Measurements from ENCODE around the gene CNPY3.

Gene CNPY3

DNA sequence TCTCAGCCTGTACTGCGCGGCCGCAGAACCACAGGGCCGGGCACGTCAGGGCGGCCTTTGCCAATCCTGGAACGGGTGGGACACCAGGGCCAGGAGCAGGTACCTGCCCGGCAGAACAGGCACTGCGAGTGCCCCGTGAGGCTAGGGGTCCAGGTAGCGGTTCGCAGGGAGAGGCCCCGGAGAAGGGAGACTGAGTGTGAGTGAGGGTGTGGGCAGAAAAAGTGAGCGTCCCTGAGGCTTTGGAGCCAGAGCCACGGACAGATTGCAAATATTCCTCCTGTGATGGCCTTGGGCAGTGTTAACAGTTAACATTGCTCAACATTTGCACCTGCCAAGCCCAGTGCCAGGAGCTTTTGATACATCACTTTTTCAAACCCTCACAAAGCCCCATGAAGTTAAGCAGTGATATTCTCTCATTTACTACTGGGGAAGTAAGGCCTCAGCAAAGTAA is 31.8 kb downstream of the CNPY3 start:
- DNase-seq = no peak

DNA sequence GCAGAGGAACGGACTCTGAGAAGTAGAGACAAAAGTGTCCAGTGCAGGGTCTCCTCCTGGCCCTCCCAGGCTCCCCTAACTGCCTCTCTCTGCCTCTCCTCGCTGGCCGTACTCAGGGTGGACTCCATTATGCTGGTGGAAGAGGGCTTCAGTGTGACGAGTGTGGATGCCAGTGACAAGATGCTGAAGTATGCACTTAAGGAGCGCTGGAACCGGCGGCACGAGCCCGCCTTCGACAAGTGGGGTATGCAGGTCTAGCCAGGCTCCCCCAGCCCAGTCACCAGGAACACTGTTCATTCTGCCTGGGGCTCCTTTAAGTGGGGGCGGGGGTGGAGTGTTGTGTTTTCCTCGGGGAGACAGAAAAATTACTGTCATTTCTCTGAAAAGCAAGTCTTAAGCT is 32.8 kb downstream of the CNPY3 start:
- DNase-seq = no peak

DNA sequence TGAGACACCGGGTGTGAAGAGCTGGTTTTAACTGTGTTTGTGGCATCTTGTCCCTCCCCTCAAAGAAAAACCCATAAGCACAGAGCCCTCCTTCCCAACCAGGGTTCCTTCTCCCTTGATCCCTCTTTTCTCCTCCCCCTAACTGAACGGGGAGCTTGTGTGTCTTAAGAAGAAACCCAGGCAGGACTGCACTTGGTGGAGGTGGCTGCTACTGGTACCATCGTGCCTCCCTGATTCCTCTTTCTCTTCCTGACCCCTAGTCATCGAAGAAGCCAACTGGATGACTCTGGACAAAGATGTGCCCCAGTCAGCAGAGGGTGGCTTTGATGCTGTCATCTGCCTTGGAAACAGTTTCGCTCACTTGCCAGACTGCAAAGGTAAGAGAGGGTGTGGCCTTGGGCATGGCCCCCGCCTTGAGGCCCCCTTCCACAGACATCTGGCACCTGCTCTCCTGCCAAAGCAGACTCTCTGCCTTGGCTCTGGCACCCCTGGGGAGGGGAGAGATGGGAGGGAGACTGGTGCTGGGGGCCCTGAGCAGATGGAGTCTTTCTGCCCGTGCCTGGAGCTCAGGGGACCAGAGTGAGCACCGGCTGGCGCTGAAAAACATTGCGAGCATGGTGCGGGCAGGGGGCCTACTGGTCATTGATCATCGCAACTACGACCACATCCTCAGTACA is 33.4 kb downstream of the CNPY3 start:
- DNase-seq = no peak

DNA sequence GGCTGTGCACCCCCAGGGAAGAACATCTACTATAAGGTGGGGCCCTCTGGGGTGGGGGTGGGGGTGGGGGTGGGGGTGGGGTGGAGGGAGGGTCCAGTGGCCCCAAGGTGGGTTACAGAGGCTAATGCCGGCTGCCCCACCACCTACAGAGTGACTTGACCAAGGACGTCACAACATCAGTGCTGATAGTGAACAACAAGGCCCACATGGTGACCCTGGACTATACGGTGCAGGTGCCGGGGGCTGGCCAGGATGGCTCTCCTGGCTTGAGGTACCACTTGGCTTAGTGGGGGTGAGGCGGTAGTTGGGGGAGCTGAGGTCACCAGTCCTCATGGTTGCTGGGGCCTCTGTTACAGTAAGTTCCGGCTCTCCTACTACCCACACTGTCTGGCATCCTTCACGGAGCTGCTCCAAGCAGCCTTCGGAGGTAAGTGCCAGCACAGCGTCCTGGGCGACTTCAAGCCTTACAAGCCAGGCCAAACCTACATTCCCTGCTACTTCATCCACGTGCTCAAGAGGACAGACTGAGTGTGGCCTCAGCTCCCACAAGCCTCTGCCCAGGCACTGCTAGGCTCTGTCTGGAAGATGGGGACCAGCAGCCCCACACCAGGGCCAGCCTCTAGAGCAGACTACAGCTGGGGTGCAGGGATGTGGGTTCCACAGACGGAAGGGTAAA is 34.0 kb downstream of the CNPY3 start:
- DNase-seq = no peak

DNA sequence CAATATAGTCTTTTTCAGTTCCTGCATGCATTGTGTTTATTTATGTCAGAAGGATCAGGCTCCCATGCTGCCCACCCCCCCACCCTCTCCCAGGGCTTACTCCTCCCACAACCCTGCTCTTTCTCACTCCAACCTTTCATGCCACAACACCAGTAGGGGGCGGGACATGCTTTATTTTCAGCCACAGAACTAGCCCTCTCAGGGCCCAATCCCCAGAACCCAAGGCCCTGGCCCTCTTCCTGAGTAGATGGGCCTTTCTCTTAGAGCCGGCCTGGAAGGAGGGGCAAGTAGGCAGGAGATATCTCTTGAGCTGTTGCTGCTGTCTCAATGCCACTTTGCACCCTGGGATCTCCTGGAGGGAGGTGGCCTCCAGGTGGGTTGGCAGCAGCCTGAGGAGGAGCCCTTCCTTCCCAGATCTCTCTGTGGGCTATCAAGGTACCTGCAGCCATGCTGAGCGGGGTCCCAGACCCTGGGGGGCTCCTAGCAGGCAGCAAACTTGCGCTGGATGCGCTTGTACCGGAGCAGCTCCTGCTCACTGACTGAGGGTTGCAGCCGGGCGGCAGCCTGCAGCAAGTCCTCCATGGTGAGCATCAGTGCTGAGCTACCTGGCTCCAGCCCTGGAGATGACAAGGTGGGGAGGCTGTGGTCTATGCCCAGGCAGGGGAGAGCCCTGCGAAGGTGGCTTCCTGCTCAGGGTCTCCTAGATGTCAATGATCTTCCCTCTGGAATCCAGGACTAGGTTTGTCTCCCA is 34.8 kb downstream of the CNPY3 start:
- DNase-seq = peak; percentile 67

DNA sequence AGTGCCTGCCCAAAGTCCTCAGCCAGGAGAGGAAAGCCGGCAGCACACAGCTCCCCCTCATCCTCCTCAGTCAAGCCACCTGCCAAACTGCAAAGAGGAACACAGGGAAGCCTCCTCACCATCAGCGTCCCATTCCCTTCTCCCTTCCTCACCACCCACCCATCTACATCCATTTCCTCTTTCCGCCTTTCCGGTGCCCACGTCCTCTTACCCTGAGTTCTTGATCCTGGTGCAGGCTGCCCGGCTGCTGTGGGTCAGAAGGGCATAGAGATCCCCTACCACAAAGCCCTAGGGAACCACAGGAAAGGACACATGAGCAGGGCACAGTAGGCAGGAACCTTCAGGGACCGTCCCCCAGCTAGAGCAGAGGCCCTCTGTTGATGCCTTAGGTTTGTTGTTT is 37.3 kb downstream of the CNPY3 start:
- no peak for DNase-seq

DNA sequence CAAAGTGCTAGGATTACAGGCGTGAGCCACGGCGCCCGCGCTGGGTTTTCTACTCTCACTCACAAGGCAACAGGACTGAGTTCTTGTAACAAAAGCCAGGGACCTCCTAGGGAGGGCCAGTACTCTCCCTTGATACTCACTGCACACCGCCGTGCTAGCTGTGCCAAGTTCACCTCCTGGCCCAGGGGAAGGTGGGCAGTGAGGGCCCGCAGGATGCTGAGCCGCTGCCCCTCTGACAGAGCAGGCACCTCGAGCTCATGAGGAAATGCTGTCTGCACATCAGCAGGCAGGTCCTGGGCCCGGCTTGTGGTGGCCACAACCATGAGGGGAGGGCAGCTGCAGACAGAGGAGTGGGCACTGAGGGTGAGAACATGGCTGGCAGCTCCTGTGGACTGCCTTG is 37.9 kb downstream of the CNPY3 start:
- DNase-seq = no peak

DNA sequence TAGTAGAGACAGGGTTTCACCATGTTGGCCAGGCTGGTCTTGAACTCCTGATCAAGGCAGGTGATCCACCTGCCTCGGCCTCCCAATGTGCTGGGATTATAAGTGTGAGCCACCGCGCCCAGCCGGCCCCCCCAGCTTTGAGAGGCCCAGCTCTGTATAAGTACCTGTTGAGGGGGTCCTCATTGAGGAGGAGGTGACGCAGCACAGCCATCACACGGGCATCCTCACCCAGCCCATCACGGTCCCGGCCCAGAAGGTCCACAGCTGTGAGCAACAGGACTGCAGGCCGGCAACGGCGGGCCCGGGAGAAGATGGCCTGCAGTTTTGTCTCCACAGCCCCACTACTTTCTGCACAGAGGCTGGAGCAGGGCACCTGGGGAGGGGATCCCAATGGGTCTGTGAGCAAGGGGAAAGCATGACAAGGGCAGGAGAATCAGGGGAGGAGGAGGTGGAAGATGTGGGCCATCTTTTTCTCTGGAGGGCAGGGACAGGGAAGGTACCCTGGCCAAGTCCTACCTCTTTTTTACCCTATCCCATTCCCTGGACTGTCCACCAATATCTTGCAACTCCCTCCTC is 38.9 kb downstream of the CNPY3 start:
- no peak for DNase-seq

DNA sequence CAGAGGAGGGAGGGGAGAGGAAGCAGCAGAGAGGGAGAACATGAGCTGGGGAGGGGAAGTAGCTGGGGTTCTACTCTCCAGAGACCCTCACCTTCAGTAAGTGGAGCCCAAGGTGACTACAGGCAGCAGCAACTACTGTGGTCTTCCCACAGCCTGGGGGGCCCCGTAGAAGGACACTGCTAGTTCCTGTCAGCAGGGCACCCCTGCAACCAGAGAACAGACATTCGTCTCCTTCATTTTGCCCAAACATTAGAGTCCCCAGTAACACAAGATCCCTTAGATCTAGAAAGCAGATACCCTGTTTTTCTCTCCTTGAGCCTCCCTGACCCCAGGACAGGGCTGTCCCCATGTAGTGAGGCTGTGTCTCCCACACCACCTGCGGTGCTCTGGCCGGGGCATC is 39.5 kb downstream of the CNPY3 start:
- DNase-seq = no peak

DNA sequence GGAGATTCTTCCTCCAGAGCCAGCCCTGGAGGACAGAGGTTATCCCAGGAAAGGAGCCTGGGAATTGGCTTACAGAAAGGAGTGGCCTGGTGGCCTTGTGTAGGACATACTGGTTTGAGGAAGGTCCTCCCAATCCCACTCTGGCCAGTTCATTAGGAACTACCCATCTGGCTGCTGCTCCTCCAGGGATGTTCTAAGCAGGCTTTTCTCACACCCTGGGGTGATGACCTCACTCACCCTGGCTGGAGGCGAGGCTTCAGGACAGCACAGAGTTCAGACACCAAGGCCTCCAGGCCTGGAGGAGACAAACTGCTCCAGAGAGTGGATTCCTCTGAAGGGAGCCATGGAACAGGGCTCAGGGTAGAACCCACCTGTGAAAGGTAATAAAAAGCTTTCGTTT is 40.2 kb downstream of the CNPY3 start:
- DNase-seq = no peak

DNA sequence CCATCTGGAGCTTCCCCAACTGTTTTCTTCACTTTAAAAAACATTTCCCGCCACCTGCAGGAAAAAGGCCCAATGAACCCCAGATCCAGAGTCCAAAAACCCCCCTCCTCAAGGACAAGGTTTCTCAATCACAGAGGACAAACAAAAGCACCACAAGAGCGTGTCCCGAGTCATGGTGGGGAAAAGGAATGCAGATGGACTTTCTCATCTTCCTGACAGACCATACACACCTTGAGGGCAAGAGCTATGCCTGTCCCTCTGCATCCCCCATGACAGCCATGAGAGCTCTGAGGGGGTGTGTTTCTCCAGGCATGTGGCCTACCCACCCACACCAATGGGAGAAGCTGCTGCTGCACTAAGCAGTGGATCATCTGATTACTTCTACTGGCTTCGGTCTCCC is 40.7 kb downstream of the CNPY3 start:
- no peak for DNase-seq

DNA sequence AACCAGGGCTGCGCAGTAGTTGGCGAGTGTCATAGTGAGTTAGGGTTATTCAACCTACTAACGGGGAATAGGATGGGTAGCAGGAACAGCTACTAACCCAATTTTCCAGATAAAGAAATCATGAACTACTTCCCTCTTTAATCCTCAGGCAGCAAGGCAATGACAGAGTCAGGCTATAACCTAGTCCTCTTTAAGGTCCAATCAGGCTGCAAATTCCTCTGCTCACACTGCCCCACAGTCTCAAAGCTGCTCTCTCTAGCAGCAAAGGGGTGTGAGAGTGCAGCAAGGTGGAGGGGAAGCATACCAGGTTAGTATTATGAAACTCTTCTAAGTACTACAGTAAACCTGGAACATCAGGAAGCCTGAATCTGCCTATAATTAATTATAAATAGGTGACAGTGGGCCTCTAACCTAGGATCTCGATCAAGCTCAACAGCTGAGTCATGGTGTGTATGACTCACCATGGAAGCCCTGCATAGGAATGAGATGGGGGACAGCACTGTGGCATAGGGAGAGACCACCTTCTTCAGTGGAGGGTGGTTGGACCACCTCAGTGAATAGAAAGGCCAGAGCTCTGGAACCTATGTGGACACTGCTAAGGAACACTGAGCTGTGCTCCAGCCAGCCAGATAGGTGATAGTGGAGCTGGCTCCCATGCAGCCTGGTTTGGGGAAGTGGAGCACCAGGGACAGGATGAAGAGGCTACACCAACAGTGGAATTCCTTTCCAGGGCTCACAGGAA is 41.8 kb downstream of the CNPY3 start:
- no peak for DNase-seq

DNA sequence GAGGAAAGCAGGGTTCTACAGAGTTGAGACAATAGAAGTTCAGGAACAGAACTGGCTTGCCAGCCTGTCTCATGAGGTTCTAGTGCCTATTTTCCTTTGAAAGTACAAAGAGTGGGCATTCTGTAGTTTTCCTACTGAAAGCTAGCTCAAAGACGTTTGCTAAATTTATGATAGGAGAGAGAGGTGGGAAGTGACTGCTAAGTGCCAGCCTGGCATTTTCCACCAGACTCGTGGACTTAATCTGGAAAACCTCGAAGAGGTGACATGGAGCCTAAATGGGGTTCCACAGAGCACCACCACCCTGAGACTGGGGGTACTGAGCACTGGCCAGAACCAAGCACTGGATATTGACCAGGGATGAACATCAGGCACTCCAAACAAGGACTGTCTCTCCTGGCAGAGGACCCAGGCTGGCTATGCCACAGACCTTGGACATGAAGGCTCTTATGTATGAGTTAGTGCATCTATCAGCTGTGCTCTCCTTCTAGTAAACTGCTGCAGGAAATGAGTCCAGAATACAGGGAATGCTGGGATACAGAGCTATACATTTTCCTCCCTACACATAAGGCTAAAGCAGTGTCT is 42.6 kb downstream of the CNPY3 start:
- DNase-seq = no peak

DNA sequence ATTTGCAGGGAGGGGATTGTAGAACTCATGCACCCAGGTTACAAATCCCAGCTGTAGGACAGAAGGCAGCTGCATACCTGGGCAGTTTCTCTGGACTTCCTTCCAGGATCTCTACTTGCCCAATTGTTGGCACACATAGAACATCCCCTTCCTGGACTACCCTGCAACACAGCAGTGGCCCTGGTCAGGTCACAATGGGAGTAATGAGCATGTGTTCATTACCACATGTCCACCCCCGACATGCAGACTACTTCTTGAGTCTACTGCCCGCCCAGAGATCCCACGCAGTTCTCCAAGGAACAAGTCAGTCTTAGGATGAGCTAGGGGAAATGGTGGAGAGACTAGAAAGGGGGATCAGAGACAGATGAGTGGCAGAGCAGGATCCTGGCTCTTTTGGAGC is 44.6 kb downstream of the CNPY3 start:
- DNase-seq = no peak

DNA sequence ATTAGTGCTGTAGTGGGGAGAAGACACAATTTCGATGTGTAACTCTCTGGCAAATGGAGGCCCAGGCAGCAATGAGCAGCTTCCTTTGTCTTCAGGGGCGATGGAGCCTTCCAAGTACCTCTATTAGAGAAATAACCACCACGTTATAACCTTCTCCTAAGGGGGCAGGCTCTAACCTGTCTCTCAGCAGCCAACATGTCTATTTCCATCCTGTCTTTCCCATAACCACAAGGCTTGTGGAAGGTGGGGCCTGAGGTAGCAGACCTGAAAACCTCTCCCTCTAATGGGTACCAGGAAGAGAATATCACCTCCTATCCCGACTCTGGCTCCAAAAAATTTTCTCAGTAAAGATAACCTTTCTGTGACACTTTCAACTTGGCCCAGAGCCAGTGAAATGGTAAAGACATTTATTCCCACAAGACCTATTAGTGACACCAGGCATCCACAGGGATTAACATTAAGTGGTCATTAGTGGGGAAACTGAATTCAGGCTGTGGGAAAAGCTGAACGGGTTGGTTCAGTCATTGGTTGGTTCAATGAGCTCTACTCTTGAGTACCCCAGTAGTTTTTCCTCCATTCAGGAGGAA is 45.7 kb downstream of the CNPY3 start:
- no peak for DNase-seq

DNA sequence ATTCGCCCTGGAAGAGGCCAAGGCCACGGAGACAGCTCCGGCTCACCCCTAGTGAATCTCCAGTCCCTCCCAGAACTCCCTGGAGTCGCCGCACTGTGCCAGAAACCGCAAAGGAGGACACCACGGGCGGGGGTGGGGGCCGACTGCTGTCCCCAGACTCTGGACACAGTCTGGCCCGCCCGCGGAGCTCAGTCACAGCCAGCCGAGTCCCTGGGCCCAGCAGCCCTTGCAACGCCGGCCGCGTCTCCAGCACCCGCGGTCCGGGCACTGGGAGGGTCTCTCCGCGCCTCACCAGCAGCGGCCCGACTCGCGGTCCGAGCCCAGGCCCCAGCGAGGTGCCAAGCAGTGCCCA is 49.2 kb downstream of the CNPY3 start:
- DNase-seq = peak; percentile 75

DNA sequence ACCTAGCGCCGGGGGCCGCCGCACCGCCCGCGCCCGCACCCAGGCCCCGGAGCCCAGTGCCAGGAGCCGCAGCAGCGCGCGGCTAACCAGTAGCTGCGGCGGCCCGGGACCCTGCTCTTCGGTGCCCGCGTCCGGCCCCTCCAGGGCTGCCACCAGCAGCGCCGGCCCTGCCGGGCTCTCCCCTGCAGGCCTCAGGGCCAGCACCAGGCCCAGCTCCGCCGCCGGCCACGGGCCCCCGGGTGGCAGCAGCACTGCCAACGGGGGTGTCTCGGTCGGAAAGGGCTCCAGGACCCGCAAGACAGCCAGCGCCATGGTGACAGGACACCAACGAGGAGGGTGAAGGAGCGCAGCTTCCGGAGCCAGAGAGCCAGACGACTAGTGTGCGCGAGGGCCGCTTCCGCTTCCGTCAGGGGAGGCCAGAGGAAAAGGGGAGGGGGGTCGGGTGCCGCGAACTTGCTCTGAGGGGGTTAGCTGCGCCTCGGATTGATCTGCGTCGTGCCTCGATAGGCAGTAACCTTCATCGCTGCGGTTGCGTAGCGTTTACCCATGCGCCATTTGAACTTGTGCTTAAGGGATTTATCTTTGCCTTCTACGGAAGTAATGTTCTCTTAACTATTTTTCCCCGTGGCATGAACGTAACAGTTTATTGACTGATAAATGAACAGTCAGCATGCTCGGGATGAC is 49.7 kb downstream of the CNPY3 start, which contains the start of gene PEX6:
TSS of gene PEX6 (minus strand) at position 343 of the 684 bp plus-strand sequence. CDS start at position 312, 31 bp downstream.
- DNase-seq = peak; percentile 96

DNA sequence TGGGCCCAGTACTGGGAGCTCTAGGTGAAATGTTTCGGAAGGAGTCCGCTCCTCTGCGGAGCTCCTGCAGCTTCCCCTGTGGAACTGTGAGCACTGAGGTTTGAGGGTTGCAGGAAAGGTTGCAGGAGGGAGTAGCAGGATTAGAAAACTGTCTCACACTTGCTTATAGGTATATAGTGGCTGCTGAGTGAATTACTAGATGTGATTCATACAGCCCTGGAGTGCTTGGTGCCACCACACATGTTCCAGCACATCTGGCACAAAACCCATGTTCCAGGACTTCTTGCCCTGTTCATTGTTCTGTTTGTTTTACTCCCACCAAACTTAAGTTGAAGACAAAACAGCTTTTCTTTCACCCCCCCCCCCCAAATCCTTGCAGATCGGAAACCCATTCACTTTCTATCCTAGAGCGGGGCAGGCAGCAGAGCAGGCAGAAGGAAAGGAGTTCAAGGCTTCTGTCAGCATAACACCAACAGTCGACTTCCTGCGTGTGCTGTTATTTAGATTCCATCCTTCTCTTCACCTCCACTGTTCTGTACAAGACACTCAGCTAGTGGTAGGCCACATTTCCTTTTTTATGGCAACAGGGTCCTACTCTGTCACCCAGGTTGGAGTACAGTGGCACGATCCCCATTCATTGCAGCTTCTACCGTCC is 50.4 kb downstream of the CNPY3 start:
- DNase-seq = no peak

DNA sequence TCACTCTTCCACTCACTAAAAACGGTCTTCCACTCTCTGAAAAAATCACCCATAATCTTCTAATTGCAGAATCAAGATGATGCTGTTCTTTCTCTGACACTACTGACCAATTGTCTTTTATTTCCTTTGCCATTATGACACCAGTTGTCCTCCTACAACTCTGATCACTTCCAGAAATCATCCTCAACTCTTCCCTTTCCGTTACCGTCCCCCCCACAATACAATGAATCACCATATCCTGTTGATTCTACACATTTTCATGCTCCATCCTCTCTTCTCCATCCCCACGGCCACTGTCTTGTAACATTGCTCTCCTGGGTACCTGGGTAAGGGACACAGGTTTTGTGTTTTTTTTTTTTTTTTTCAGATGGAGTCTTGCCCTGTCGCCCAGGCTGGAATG is 52.6 kb downstream of the CNPY3 start:
- no peak for DNase-seq

DNA sequence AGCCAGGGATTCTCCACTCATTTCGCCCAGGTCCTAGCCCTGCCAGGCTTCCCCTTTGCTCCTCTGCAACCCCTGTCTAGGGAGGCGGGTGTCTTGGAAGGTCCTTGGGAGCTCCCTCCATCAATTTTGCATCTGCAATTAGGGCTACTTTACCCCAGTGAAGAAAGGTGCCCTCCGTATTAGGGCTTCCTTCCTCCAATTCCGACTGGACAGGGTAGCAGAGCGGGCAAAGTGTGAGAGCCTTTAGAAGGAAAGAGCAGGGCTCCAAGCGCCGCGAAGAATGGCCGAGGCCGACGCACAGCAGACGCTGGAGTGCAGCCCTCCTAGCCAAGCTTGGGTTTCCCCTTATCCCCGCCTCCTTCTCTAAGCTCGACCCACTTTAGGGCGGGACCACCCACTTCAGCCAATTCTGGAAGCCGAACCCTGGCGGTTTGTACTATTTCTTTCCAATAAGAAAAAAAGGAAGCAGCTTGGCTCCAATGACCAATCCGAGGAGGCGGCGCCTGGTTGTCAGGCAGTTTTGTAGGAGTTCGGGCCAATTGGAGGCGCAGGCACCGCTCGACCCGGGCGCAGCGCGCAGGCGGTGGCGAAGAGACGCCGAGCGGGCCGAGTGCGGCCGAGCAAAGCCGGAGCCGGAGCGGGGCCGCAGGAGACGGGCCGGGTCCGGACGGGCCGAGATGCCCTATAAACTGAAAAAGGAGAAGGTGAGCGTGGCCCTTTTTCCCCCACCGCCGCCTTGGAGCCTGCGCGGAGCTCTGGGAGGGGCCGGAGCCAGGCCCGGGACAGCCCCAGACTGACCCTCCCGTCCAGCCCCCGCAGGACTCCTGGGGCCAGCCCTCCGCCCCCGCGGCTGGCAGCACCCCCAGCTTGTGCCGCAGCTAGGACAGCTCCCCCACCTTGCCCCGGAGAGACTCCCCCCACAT is 55.0 kb downstream of the CNPY3 start, which contains the start of gene PPP2R5D:
TSS of gene PPP2R5D (plus strand) at position 570 of the 923 bp plus-strand sequence. CDS start at position 678, 108 bp downstream.
- peak; percentile 99 for DNase-seq
